ENCODE results near the gene DDX41. TPM values are rescaled to one million over a fixed set of nuclear protein-coding genes. Genes with fewer than 3 reads are reported as not detected.

Gene DDX41
- total and polyA plus RNA-seq, 10 of the 15 experiments (the other 5 are each of a cell fraction or from before 2014, with no cell fraction given) = 32.7 to 215 (median 93.6) TPM

- SMC1A ChIA-PET (ENCODE audit: uncharacterized antibody, unreplicated experiment) = interaction anchor here (1.4 kb wide), 1 partner anchor 10 kb away, joined by 4 read pairs; no protein-coding TSS in a partner anchor
- H3K27me3 ChIP-seq (replicated peaks in 1 of 2; ENCODE audit: control insufficient read depth in 2 of 2, insufficient read depth in 2 of 2, low read length in 1 of 2) = no peaks in the 10 kb centered on the region
- no peaks in the 10 kb centered on the region for H3K9me3 ChIP-seq (replicated peaks; ENCODE audit: control insufficient read depth, insufficient read depth, low read length)
- H3K36me3 ChIP-seq (ENCODE audit: control insufficient read depth in 2 of 2, insufficient read depth in 2 of 2, low read length in 1 of 2) = peaks cover 11 to 15% of the 10 kb centered on the region in 2 experiments
- no peaks in the 10 kb centered on the region for H3K4me1 ChIP-seq (ENCODE audit: control insufficient read depth, insufficient read depth, low read length)
- DNase-seq (ENCODE audit: low read depth, low spot score) = no peak
- CTCF ChIA-PET = no interaction called here
- TF ChIP-seq PAX5 (IDR thresholded peaks at IDR 0.05; ENCODE audit: borderline replicate concordance, low read depth, low read length) = no peak
- no peak for TF ChIP-seq BCLAF1 (IDR thresholded peaks at IDR 0.05)
- TF ChIP-seq RB1 (IDR thresholded peaks at IDR 0.05; ENCODE audit: borderline replicate concordance) = no peak
- POLR2A ChIA-PET = no interaction called here
- no TSS peak for BruUV-seq (replicated peaks)
- no peak overlapping the region for H2AFZ ChIP-seq (ENCODE audit: control insufficient read depth, low read depth, low read length)
- no peak overlapping the region for H3K9ac ChIP-seq (ENCODE audit: control insufficient read depth, insufficient read depth, low read length)
- in situ Hi-C loops (cut with MboI) (no loop called here), intact Hi-C loops (cut with micrococcal nuclease; ENCODE audit: unreplicated experiment) (no loop called here)
- ATAC-seq = no peak
- no peak overlapping the region for H3K4me2 ChIP-seq (ENCODE audit: control insufficient read depth, insufficient read depth)
- WGBS (ENCODE audit: insufficient coverage, insufficient replicate concordance, low lambda C conversion rate, missing lambda C conversion rate) = 85% methylated on average over 10 of the region's 10 CpGs
- no peaks in the 10 kb centered on the region for H4K20me1 ChIP-seq (ENCODE audit: control insufficient read depth, insufficient read depth)
- H3K4me3 ChIP-seq = no peak overlapping the region
- RAD21 ChIA-PET (ENCODE audit: unreplicated experiment) = no interaction called here
- no peaks in the 10 kb centered on the region; the same call in 1 of the 2 replicates for H3K79me2 ChIP-seq (ENCODE audit: control insufficient read depth, insufficient read depth, low read length)
- no peak for FAIRE-seq
- H3K27ac ChIP-seq (ENCODE audit: control insufficient read depth, insufficient read depth) = no peak overlapping the region
Observed at GRCh38 chr5:177538876-177539275, 22.1 kb upstream of the DDX41 start.

Measured in GM12878 (cell line).